Skin of body (tissue), 2 donors: ENCODE results near the gene YWHAG. TPM values are rescaled to one million over a fixed set of nuclear protein-coding genes. Genes with fewer than 3 reads are reported as not detected.
"Not testable (repeated sequence)": the region's sequence is repeated elsewhere in the genome, so short reads cannot be mapped to it uniquely, and the experiment has no call there.

Experiments
- DNase-seq: peaks from one replicate; lab custom pipeline; 2025; lab: John Stamatoyannopoulos, UW
- total RNA-seq: library from RNA; depleted of rRNA; stranded (reverse); fragments of >200 nt; gene quantifications from one replicate; pipeline ENCODE4 v1.2.3, GENCODE V29; 2014

YWHAG gene
- 67.5 TPM for total RNA-seq

- peak; percentile 95 for DNase-seq
Measured at GRCh38 chr7:76358481-76359110, at the start of gene YWHAG. YWHAG (minus strand) TSS chr7:76358991; CDS start chr7:76358808, 183 bp downstream.

GRCh38 chr7:76408121-76408560 is 49.4 kb upstream of the YWHAG start:
- DNase-seq = no peak

GRCh38 chr7:76407718-76408117 is 48.9 kb upstream of the YWHAG start:
- no peak for DNase-seq

- no peak for DNase-seq
Measured at GRCh38 chr7:76405738-76406137, 46.9 kb upstream of the YWHAG start.

- no peak for DNase-seq
Measured at GRCh38 chr7:76403780-76404494, 45.1 kb upstream of the YWHAG start.

GRCh38 chr7:76403097-76403496 is 44.3 kb upstream of the YWHAG start:
- not testable (repeated sequence) for DNase-seq

GRCh38 chr7:76400248-76400647 is 41.5 kb upstream of the YWHAG start:
- no peak for DNase-seq

- DNase-seq = peak; percentile 19
Measured at GRCh38 chr7:76397409-76398183, 38.8 kb upstream of the YWHAG start.

GRCh38 chr7:76396864-76397263 is 38.1 kb upstream of the YWHAG start:
- DNase-seq = no peak

GRCh38 chr7:76395965-76396726 is 37.4 kb upstream of the YWHAG start:
- no peak for DNase-seq

- DNase-seq = not testable (repeated sequence)
Measured at GRCh38 chr7:76395605-76395964, 36.8 kb upstream of the YWHAG start.

- no peak for DNase-seq
Measured at GRCh38 chr7:76394957-76395356, 36.2 kb upstream of the YWHAG start.

- peak; percentile 81 for DNase-seq
Measured at GRCh38 chr7:76393116-76394031, 34.6 kb upstream of the YWHAG start.

GRCh38 chr7:76392531-76393115 is 33.8 kb upstream of the YWHAG start:
- DNase-seq = no peak

- no peak for DNase-seq
Measured at GRCh38 chr7:76390092-76390491, 31.3 kb upstream of the YWHAG start.

- not testable (repeated sequence) for DNase-seq
Measured at GRCh38 chr7:76387789-76388188, 29.0 kb upstream of the YWHAG start.

- DNase-seq = no peak
Measured at GRCh38 chr7:76386691-76387260, 28.0 kb upstream of the YWHAG start.

- DNase-seq = no peak
Measured at GRCh38 chr7:76383089-76383944, 24.5 kb upstream of the YWHAG start.

GRCh38 chr7:76381814-76382213 is 23.0 kb upstream of the YWHAG start:
- no peak for DNase-seq
